ENCODE data around the gene CGNL1. TPM values are rescaled to one million over a fixed set of nuclear protein-coding genes. Genes with fewer than 3 reads are reported as not detected.
A peak's percentile ranks its signal among the peaks of the same experiment; 100 is the strongest.

Gene CGNL1
- total RNA-seq, 8 experiments from 2014 or later, result 0.54 to 24.7 (median 0.82) TPM

DNA sequence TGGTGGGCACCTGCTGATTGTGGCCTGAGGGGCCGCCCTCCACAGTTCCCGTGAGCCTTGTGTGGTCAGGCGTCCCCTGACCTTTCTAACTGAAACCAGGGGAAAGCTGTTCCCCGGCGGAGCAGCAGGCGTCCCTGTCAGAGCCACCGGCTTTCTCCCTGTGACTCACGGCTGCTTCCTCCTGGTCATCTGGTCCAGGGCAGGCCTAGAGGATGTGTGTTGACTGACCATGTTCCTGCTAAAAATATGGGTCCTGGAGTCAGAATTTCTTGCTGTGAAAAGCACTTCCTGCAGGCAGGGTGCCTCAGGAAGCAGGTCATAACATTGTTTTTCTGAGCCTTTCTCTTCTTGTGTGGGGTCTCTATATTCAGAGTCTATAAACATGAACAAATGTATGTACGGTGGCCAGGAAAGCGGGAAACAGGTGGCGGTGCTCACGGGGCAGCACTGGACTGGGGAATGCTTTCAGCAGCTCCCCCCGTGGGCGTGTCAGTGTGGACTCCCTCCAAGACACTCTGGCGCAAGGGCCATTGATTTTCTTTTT, 38.4 kb upstream of the CGNL1 start:
- peak in 3 of 8 experiments; percentile 9 to 33 (median 9) for ATAC-seq (replicated peaks in 6 of 8)
- Histone ChIP-seq H3K4me3 (no peak overlapping the region), H3K27ac (no peak overlapping the region), H3K4me1 (replicated peaks in 1 of 2) (no peaks in the 10 kb centered on the region)
- WGBS, 10 experiments, result 24 to 92% (median 74%) methylated on average over 2 to 14 of the region's 15 CpGs
- in situ Hi-C loops (cut with MboI; ENCODE audit: low pct_unique_long_range_greater_than_20kb in 2 of 9, low sequenced_read_pairs in 9 of 9, unreplicated experiment in 9 of 9), result loop anchor here in 2 of 9 experiments (25.0 kb wide), 1 partner anchor 199 kb away; no protein-coding TSS in a partner anchor

DNA sequence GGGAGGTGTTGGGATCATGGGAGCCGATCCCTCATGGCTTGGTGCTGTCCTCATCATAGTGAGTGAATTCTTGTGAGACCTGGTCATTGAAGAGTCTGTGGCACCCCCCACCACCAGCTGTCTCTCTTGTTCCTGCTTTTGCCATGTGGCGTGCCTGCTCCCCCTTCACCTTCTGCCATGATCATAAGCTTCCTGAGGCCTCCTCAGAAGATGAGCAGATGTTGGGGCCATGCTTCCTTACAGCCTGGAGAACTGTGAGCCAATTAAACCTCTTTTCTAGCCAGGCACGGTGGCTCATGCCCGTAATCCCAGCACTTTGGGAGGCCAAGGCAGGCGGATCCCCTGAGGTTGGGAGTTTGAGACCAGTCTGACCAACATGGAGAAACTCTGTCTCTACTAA, 37.0 kb upstream of the CGNL1 start:
- WGBS, 10 experiments, result 80 to 100% (median 82%) methylated on average over 1 to 3 of the region's 5 CpGs; no CpG with 5 or more reads in 6 of the 10 experiments
- H3K4me1 ChIP-seq (replicated peaks in 1 of 2), result no peaks in the 10 kb centered on the region
- no peak overlapping the region for H3K4me3 ChIP-seq
- no peak overlapping the region for H3K27ac ChIP-seq
- in situ Hi-C loops (cut with MboI; ENCODE audit: low pct_unique_long_range_greater_than_20kb in 2 of 9, low sequenced_read_pairs in 9 of 9, unreplicated experiment in 9 of 9), result loop anchor here in 2 of 9 experiments (25.0 kb wide), 1 partner anchor 198 kb away; no protein-coding TSS in a partner anchor
- ATAC-seq (replicated peaks in 6 of 8), result no peak

DNA sequence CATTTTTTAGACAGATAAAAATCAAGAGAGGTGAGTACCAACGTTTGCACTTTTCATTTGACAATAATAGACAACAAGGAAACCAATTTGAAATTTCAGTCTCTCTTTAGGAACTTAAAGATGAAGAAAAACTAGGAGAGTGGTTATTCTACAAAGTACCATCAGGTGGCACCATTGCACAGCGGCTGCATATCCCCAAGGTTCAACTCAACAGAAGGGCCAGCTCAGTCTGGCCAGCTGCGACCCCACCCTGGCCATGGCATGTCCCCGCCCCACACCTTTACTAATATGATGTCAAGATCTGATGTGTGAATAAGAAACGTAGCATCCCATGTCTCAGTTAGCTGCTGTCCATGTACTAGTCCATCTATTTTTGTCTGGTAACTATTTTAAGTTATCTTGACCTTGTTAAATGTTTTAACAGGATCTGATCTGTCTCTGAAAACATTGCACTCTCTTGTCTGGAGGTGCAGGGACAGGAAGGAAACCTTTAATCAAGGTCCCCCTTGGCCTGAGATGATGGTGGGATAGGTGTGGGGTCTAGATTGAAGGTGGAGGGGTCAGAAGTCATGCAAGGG, 35.5 kb upstream of the CGNL1 start:
- Histone ChIP-seq H3K27ac (no peak overlapping the region), H3K4me3 (no peak overlapping the region), H3K4me1 (replicated peaks in 1 of 2) (no peaks in the 10 kb centered on the region)
- in situ Hi-C loops (cut with MboI; ENCODE audit: low pct_unique_long_range_greater_than_20kb in 2 of 9, low sequenced_read_pairs in 9 of 9, unreplicated experiment in 9 of 9), result loop anchor here (5.0 to 25.0 kb wide), 6 partner anchors 184 to 204 kb away; no protein-coding TSS in a partner anchor
- 0 to 5% (median 0%) methylated on average over 1 to 3 of the region's 5 CpGs; no CpG with 5 or more reads in 1 of the 10 experiments for WGBS, 10 experiments
- ATAC-seq (replicated peaks in 6 of 8), result peak; percentile 63 to 81 (median 74)

GRCh38 chr15:57343048-57343447, 33.3 kb upstream of the CGNL1 start:
- Histone ChIP-seq H3K27ac (no peak overlapping the region), H3K4me1 (replicated peaks in 1 of 2) (no peaks in the 10 kb centered on the region), H3K4me3 (no peak overlapping the region)
- in situ Hi-C loops (cut with MboI; ENCODE audit: low pct_unique_long_range_greater_than_20kb in 2 of 9, low sequenced_read_pairs in 9 of 9, unreplicated experiment in 9 of 9), result loop anchor here (5.0 to 25.0 kb wide), 6 partner anchors 182 to 202 kb away; no protein-coding TSS in a partner anchor
- 53 to 100% (median 77%) methylated on average over 3 to 7 of the region's 7 CpGs; no CpG with 5 or more reads in 3 of the 10 experiments for WGBS, 10 experiments
- ATAC-seq (replicated peaks in 6 of 8), result peak in 3 of 8 experiments; percentile 33 to 82 (median 76)

DNA sequence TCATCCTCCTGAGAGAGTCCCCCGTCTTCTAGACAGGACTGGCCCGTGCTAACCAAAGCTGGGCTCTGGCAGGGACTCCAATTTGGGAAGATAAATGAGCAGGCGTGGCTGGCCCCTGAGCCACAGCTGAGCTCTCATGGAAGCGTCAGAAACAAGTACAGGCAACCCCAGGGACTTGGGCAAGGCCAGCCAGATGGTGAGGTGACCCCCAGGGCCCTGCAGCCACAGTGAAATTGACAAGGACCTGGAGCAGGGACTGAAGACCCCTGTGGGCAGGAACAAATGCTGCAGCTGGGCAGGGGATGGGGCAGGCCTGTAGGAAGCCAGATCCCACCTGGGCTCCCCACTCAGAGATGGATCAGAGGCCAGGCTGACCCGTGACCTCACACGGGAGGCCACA, 32.8 kb upstream of the CGNL1 start:
- peak in 2 of 8 experiments; percentile 84 to 86 for ATAC-seq (replicated peaks in 6 of 8)
- no peak overlapping the region for H3K4me3 ChIP-seq
- H3K4me1 ChIP-seq (replicated peaks in 1 of 2), result no peaks in the 10 kb centered on the region
- no peak overlapping the region for H3K27ac ChIP-seq
- WGBS, 10 experiments, result 20 to 83% (median 50%) methylated on average over 1 to 3 of the region's 6 CpGs; no CpG with 5 or more reads in 3 of the 10 experiments
- in situ Hi-C loops (cut with MboI; ENCODE audit: low pct_unique_long_range_greater_than_20kb in 2 of 9, low sequenced_read_pairs in 9 of 9, unreplicated experiment in 9 of 9), result loop anchor here (5.0 to 25.0 kb wide), 6 partner anchors 181 to 201 kb away; no protein-coding TSS in a partner anchor

GRCh38 chr15:57344282-57344681, 32.0 kb upstream of the CGNL1 start:
- no peak for ATAC-seq (replicated peaks in 6 of 8)
- Histone ChIP-seq H3K4me1 (replicated peaks in 1 of 2) (no peaks in the 10 kb centered on the region), H3K27ac (no peak overlapping the region), H3K4me3 (no peak overlapping the region)
- in situ Hi-C loops (cut with MboI; ENCODE audit: low pct_unique_long_range_greater_than_20kb in 2 of 9, low sequenced_read_pairs in 9 of 9, unreplicated experiment in 9 of 9), result loop anchor here (5.0 to 25.0 kb wide), 6 partner anchors 181 to 201 kb away; no protein-coding TSS in a partner anchor
- WGBS, 10 experiments, result 67 to 100% (median 87%) methylated on average over 1 to 8 of the region's 9 CpGs; no CpG with 5 or more reads in 1 of the 10 experiments

GRCh38 chr15:57345584-57345983, 30.7 kb upstream of the CGNL1 start:
- H3K4me3 ChIP-seq, result no peak overlapping the region
- no peak overlapping the region for H3K27ac ChIP-seq
- H3K4me1 ChIP-seq (replicated peaks in 1 of 2), result no peaks in the 10 kb centered on the region
- in situ Hi-C loops (cut with MboI; ENCODE audit: low pct_unique_long_range_greater_than_20kb in 2 of 9, low sequenced_read_pairs in 9 of 9, unreplicated experiment in 9 of 9), result loop anchor here in 7 of 9 experiments (10.0 to 25.0 kb wide), 4 partner anchors 179 to 199 kb away; no protein-coding TSS in a partner anchor
- 40 to 100% (median 81%) methylated on average over 1 to 3 of the region's 5 CpGs; no CpG with 5 or more reads in 3 of the 10 experiments for WGBS, 10 experiments
- peak in 1 of 8 experiments; percentile 23 for ATAC-seq (replicated peaks in 6 of 8)

- no peaks in the 10 kb centered on the region for H3K4me1 ChIP-seq (replicated peaks in 1 of 2)
- H3K27ac ChIP-seq, result no peak overlapping the region
- WGBS, 10 experiments, result 57 to 100% (median 100%) methylated on average over 1 of the region's 1 CpG; no CpG with 5 or more reads in 5 of the 10 experiments
- no peak for ATAC-seq (replicated peaks in 6 of 8)
- H3K4me3 ChIP-seq, result no peak overlapping the region
- in situ Hi-C loops (cut with MboI; ENCODE audit: low pct_unique_long_range_greater_than_20kb in 2 of 9, low sequenced_read_pairs in 9 of 9, unreplicated experiment in 9 of 9), result loop anchor here in 7 of 9 experiments (10.0 to 25.0 kb wide), 4 partner anchors 177 to 197 kb away; no protein-coding TSS in a partner anchor
Measured at GRCh38 chr15:57348081-57348480, 28.2 kb upstream of the CGNL1 start.

GRCh38 chr15:57352535-57353316, 23.6 kb upstream of the CGNL1 start:
- Histone ChIP-seq H3K4me3 (no peak overlapping the region), H3K27ac (no peak overlapping the region), H3K4me1 (replicated peaks in 1 of 2) (no peaks in the 10 kb centered on the region)
- 60 to 100% (median 84%) methylated on average over 1 to 13 of the region's 17 CpGs for WGBS, 10 experiments
- in situ Hi-C loops (cut with MboI; ENCODE audit: low pct_unique_long_range_greater_than_20kb in 2 of 9, low sequenced_read_pairs in 9 of 9, unreplicated experiment in 9 of 9), result no loop called here
- no peak for ATAC-seq (replicated peaks in 6 of 8)

DNA sequence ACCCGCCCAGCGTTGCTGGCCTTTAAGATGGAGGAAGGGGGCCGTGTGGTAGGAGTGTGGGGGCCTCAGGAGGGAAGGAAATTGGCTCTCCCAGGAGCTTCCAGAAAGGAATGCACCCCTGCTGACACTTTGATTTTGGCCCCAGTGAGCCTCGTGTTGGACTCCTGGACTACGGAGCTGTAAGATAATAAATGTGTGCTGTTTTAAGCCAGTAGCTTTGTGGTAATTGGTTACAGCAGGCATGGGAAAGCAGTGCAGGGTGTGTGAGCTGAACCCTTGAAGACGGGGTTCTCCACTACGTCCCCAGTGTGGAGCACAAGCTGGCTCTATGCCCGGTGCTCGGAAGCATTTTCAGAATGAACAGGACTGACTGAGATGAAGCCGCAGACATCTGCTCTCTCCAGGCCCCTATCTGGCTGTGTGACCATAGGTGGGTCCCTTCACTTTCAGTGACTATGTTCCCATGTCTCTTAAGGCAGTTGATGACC, 22.9 kb upstream of the CGNL1 start:
- in situ Hi-C loops (cut with MboI; ENCODE audit: low pct_unique_long_range_greater_than_20kb in 2 of 9, low sequenced_read_pairs in 9 of 9, unreplicated experiment in 9 of 9), result no loop called here
- Histone ChIP-seq H3K27ac (no peak overlapping the region), H3K4me1 (replicated peaks in 1 of 2) (no peaks in the 10 kb centered on the region), H3K4me3 (no peak overlapping the region)
- WGBS, 10 experiments, result 10 to 87% (median 54%) methylated on average over 1 to 9 of the region's 10 CpGs; no CpG with 5 or more reads in 2 of the 10 experiments
- ATAC-seq (replicated peaks in 6 of 8), result no peak

DNA sequence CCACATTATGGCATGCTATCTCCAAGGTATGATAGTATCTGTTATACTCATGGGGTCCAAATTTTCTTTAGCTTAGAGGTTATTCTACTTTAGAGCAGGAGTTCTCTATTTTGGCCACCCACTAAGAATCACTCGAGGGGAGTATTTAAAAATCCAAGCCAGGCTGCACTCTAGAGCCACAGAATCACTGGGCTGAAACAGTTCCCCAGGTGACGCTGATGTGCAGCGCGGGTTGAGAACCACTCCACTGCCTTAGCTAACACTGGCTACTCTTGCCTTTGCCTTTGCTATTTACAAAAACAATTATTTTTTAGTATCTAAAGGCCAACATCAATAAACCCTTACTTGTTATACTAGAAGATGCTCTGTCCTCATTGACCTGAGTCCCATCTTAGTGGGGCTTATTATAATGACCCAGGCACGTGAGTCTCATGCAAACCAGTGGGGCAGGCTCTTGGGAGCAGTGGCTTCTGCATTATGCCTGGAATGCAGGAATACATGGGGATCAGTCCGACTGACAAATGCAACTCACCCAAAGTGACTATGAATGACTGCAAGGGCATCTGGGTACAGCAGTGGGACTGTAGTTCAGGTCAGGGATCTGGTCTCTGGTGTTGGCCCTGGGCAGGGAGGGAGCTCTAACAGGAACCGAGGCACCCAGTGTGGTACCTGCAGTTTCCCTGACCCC, 21.7 kb upstream of the CGNL1 start:
- H3K4me1 ChIP-seq (replicated peaks in 1 of 2), result no peaks in the 10 kb centered on the region
- 17 to 89% (median 65%) methylated on average over 1 to 6 of the region's 7 CpGs; no CpG with 5 or more reads in 2 of the 10 experiments for WGBS, 10 experiments
- in situ Hi-C loops (cut with MboI; ENCODE audit: low pct_unique_long_range_greater_than_20kb in 2 of 9, low sequenced_read_pairs in 9 of 9, unreplicated experiment in 9 of 9), result no loop called here

DNA sequence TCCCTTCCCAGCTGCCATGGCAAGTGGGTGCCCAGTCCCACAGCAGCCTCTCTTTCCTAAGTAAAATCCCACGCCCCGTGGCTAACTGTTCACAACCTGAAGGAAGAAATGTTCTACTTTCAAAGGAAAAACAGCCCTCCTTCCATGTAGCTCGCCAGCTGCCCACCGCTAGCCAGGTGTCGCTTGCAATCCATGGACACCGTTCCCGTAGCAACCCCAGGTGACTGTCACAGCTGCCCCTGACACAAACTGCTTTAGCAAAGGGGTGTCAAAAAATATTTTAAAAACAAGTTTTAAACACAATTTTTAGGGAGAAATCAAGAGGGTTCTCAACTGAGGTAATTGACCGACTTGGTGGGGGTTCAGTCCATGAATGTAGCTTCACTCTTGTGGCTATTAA, 21.0 kb upstream of the CGNL1 start:
- H3K27ac ChIP-seq, result no peak overlapping the region
- ATAC-seq (replicated peaks in 6 of 8), result no peak
- H3K4me3 ChIP-seq, result no peak overlapping the region
- no peaks in the 10 kb centered on the region for H3K4me1 ChIP-seq (replicated peaks in 1 of 2)
- in situ Hi-C loops (cut with MboI; ENCODE audit: low pct_unique_long_range_greater_than_20kb in 2 of 9, low sequenced_read_pairs in 9 of 9, unreplicated experiment in 9 of 9), result no loop called here
- 29 to 100% (median 100%) methylated on average over 1 to 8 of the region's 8 CpGs; no CpG with 5 or more reads in 3 of the 10 experiments for WGBS, 10 experiments

More for the DNA sequence above, 21.7 kb upstream of the CGNL1 start:
- no peak overlapping the region for H3K4me3 ChIP-seq
- no peak overlapping the region for H3K27ac ChIP-seq
- ATAC-seq (replicated peaks in 6 of 8), result no peak
